Measurements from ENCODE around the gene VWF. TPM values are rescaled to one million over a fixed set of nuclear protein-coding genes. Genes with fewer than 3 reads are reported as not detected.

VWF gene
- total RNA-seq, 4 donors from 2014 or later: 78.8 to 118 (median 101) TPM

GRCh38 chr12:6065131-6065862 is 59.2 kb downstream of the VWF start:
- Histone ChIP-seq H3K4me1 (peaks cover 0 to 4% of the 10 kb centered on the region in 2 donors), H3K4me3 (no peak overlapping the region), H3K36me3 (no peaks in the 10 kb centered on the region), H3K27ac (peak overlapping the region in 1 of 4 donors; percentile 4), H3K27me3 (no peaks in the 10 kb centered on the region), H3K9me3 (no peaks in the 10 kb centered on the region)
- intact Hi-C loops (cut with DNase I; ENCODE audit: low total_unique reads) (no loop called here), in situ Hi-C loops (cut with MboI; ENCODE audit: low sequenced_read_pairs in 4 of 4) (loop anchor here (5.0 to 10.0 kb wide), 4 partner anchors 130 to 222 kb away; no protein-coding TSS in a partner anchor)
- ATAC-seq: no peak
- TF ChIP-seq POLR2A (IDR thresholded peaks at IDR 0.05) (no peak), CTCF (IDR thresholded peaks at IDR 0.05 in 4 of 5, conservative IDR thresholded peaks at IDR 0.05 in 1 of 5) (no peak)
- no peak for DNase-seq

GRCh38 chr12:6062757-6063735 is 61.4 kb downstream of the VWF start:
- H3K27ac ChIP-seq: no peak overlapping the region
- H3K36me3 ChIP-seq: no peaks in the 10 kb centered on the region
- in situ Hi-C loops (cut with MboI; ENCODE audit: low sequenced_read_pairs in 4 of 4): loop anchor here in 2 of 4 donors (5.0 to 10.0 kb wide), 3 partner anchors 132 to 224 kb away; no protein-coding TSS in a partner anchor
- no peak overlapping the region for H3K4me3 ChIP-seq
- TF ChIP-seq POLR2A (IDR thresholded peaks at IDR 0.05): no peak
- peak; percentile 67 to 77 (median 75) for TF ChIP-seq CTCF (IDR thresholded peaks at IDR 0.05 in 4 of 5, conservative IDR thresholded peaks at IDR 0.05 in 1 of 5)
- intact Hi-C loops (cut with DNase I; ENCODE audit: low total_unique reads): loop anchor here (1.0 kb wide), 1 partner anchor 222 kb away; no protein-coding TSS in a partner anchor
- H3K27me3 ChIP-seq: no peaks in the 10 kb centered on the region
- DNase-seq (peak in 1 of 2 donors; percentile 15), ATAC-seq (peak; percentile 45 to 54)
- no peaks in the 10 kb centered on the region for H3K9me3 ChIP-seq
- no peaks in the 10 kb centered on the region for H3K4me1 ChIP-seq

GRCh38 chr12:6062395-6062756 is 62.1 kb downstream of the VWF start:
- H3K27me3 ChIP-seq: peaks cover 2 to 6% (median 4%) of the 10 kb centered on the region in 3 donors
- DNase-seq: no peak
- H3K36me3 ChIP-seq: no peaks in the 10 kb centered on the region
- TF ChIP-seq POLR2A (IDR thresholded peaks at IDR 0.05) (no peak), CTCF (IDR thresholded peaks at IDR 0.05 in 4 of 5, conservative IDR thresholded peaks at IDR 0.05 in 1 of 5) (no peak)
- H3K4me1 ChIP-seq: no peaks in the 10 kb centered on the region
- no peak for ATAC-seq
- no peak overlapping the region for H3K27ac ChIP-seq
- intact Hi-C loops (cut with DNase I; ENCODE audit: low total_unique reads): no loop called here
- H3K4me3 ChIP-seq: no peak overlapping the region
- no peaks in the 10 kb centered on the region for H3K9me3 ChIP-seq
- in situ Hi-C loops (cut with MboI; ENCODE audit: low sequenced_read_pairs in 4 of 4): loop anchor here in 2 of 4 donors (5.0 to 10.0 kb wide), 3 partner anchors 132 to 225 kb away; no protein-coding TSS in a partner anchor

- DNase-seq (no peak), ATAC-seq (no peak)
- no peaks in the 10 kb centered on the region for H3K4me1 ChIP-seq
- in situ Hi-C loops (cut with MboI; ENCODE audit: low sequenced_read_pairs in 4 of 4) (loop anchor here in 2 of 4 donors (5.0 to 10.0 kb wide), 3 partner anchors 133 to 226 kb away; no protein-coding TSS in a partner anchor), intact Hi-C loops (cut with DNase I; ENCODE audit: low total_unique reads) (no loop called here)
- peaks cover 8 to 13% (median 9%) of the 10 kb centered on the region in 3 donors for H3K27me3 ChIP-seq
- H3K36me3 ChIP-seq: no peaks in the 10 kb centered on the region
- no peaks in the 10 kb centered on the region for H3K9me3 ChIP-seq
- no peak overlapping the region for H3K27ac ChIP-seq
- no peak overlapping the region for H3K4me3 ChIP-seq
- TF ChIP-seq CTCF (IDR thresholded peaks at IDR 0.05 in 4 of 5, conservative IDR thresholded peaks at IDR 0.05 in 1 of 5) (no peak), POLR2A (IDR thresholded peaks at IDR 0.05) (no peak)
These were observed 62.8 kb downstream of the VWF start for GRCh38 chr12:6061660-6062059.

Measured in gastrocnemius medialis (tissue), 4 donors.